GM23338 (cell line): ENCODE data around the gene CDH4.

Source experiments
- CTCF ChIP-seq, 2 experiments: fragments of 200-600 bp in 1 of 2; sonication (generic) in 1 of 2; conservative IDR thresholded peaks; 2 replicates each; pipeline versions ENCODE4 v1.5.1 to v1.6.1; 2016 to 2017; ENCODE audit warnings: antibody characterized with exemption in 2 of 2, low read depth in 2 of 2, mild to moderate bottlenecking in 2 of 2, moderate library complexity in 1 of 2
- EZH2 ChIP-seq: fragments of 200-600 bp; sonication (generic); IDR thresholded peaks from one replicate; pipeline ENCODE4 v1.8.0; 2017; ENCODE audit warnings: antibody characterized with exemption, mild to moderate bottlenecking, low read depth; ENCODE audit not compliant: unreplicated experiment
- EZH2phosphoT487 ChIP-seq: fragments of 200-600 bp; sonication (generic); IDR thresholded peaks from one replicate; pipeline ENCODE4 v1.8.1; 2018; ENCODE audit warnings: antibody characterized with exemption; ENCODE audit not compliant: unreplicated experiment
- JUNB ChIP-seq: IDR thresholded peaks from one replicate; pipeline ENCODE4 v1.6.1; 2016; ENCODE audit warnings: antibody characterized with exemption; ENCODE audit not compliant: unreplicated experiment
- POLR2AphosphoS5 ChIP-seq: IDR thresholded peaks from 2 replicates; pipeline ENCODE4 v1.6.1; 2016; ENCODE audit warnings: antibody characterized with exemption, low read depth
- REST ChIP-seq: IDR thresholded peaks from one replicate; pipeline ENCODE4 v1.6.1; 2018; ENCODE audit warnings: antibody characterized with exemption; ENCODE audit not compliant: unreplicated experiment
- STAT1 ChIP-seq: IDR thresholded peaks from one replicate; pipeline ENCODE4 v1.6.1; 2016; ENCODE audit warnings: antibody characterized with exemption; ENCODE audit not compliant: unreplicated experiment

GRCh38 chr20:61965606-61966491, 713.8 kb downstream of the CDH4 start:
- TF ChIP-seq EZH2phosphoT487 (no peak), CTCF (conservative IDR thresholded peaks at IDR 0.05; ENCODE audit: low read depth in 2 of 2) (peak; percentile 43 to 44), JUNB (no peak), EZH2 (no peak), REST (no peak), POLR2AphosphoS5 (no peak), STAT1 (no peak)
